HepG2 (cell line): Measurements from ENCODE around the gene ALDH2. TPM values are rescaled to one million over a fixed set of nuclear protein-coding genes. Genes with fewer than 3 reads are reported as not detected.

Experiments
- ATAC-seq: fragments of 200-7000 bp; cut with Tn5 transposase; 3 replicates; pipeline ENCODE4 v1.9.1; 2020; ENCODE audit warnings: mild to moderate bottlenecking, moderate library complexity
- BruUV-seq: library from RNA; stranded (reverse); fragments of 400-500 nt; replicated peaks from 2 replicates; lab custom pipeline; 2021; lab: Mats Ljungman, UMichigan
- CTCF ChIA-PET: fragments of 300-600 bp; formaldehyde crosslinking; extraction: SDS; loops from one replicate; lab custom pipeline; 2021; ENCODE audit warnings: low total read pairs, inconsistent platforms, low intra/inter-chr PET ratio; lab: Yijun Ruan, JAX
- POLR2A ChIA-PET: fragments of 350-600 bp; sonication (Branson Sonifier 250); formaldehyde crosslinking; loops from one replicate; lab custom pipeline; 2020; ENCODE audit warnings: antibody characterized with exemption, inconsistent platforms; lab: Yijun Ruan, JAX
- DNase-seq: peaks from one replicate; pipeline ENCODE4 v3.0.0-alpha.2; 2015; ENCODE audit warnings: low spot score
- FAIRE-seq: peaks from 3 replicates; lab custom pipeline; 2011; peaks lifted over from hg19 to GRCh38; lab: Jason Lieb, UNC
- H2AFZ ChIP-seq: one replicate; pipeline ENCODE4 v1.6.1; 2011; ENCODE audit warnings: low read length, inconsistent platforms
- H3K27ac ChIP-seq: fragments of 300-600 bp; 3 replicates; pipeline ENCODE4 v1.8.0; 2011; ENCODE audit warnings: mixed run types, mild to moderate bottlenecking, mixed read lengths, low read length, inconsistent platforms; ENCODE audit not compliant: insufficient read depth; ENCODE audit errors: extremely low read length
- H3K27me3 ChIP-seq, 2 experiments: fragments of 200-600 bp in 1 of 2; 2 replicates in 1 of 2; 3 replicates in 1 of 2; pipeline versions ENCODE4 v1.6.0 to v1.8.0; 2011; ENCODE audit warnings: low read length in 2 of 2, mild to moderate bottlenecking in 2 of 2, moderate library complexity in 2 of 2, inconsistent platforms in 1 of 2; ENCODE audit not compliant: insufficient read depth in 2 of 2, control insufficient read depth in 1 of 2
- H3K36me3 ChIP-seq, 2 experiments: fragments of 200-600 bp in 1 of 2; replicated peaks in 1 of 2; 2 replicates in 1 of 2; 3 replicates in 1 of 2; pipeline versions ENCODE4 v1.5.1 to v1.8.0; 2011; ENCODE audit warnings: low read length in 2 of 2, inconsistent platforms in 1 of 2; ENCODE audit not compliant: insufficient read depth in 2 of 2, control insufficient read depth in 1 of 2
- H3K4me1 ChIP-seq: 2 replicates; pipeline ENCODE4 v1.5.1; 2012; ENCODE audit warnings: low read length, inconsistent platforms; ENCODE audit not compliant: insufficient read depth
- H3K4me2 ChIP-seq: 2 replicates; pipeline ENCODE4 v1.6.0; 2011; ENCODE audit warnings: low read depth, low read length, inconsistent platforms
- H3K4me3 ChIP-seq, 3 experiments: fragments of 200-600 bp in 1 of 3; sonication (generic), shearing (Covaris generic) in 1 of 3; replicated peaks in 1 of 3; 2 replicates each; pipeline ENCODE4 v1.5.1; 2011 to 2016; ENCODE audit warnings: low read length in 3 of 3, inconsistent platforms in 2 of 3, low read depth in 2 of 3, mild to moderate bottlenecking in 2 of 3, control low read depth in 1 of 3, mixed read lengths in 1 of 3; ENCODE audit not compliant: insufficient read depth in 1 of 3
- H3K79me2 ChIP-seq: one replicate; pipeline ENCODE4 v1.6.1; 2011; ENCODE audit warnings: low read length, inconsistent platforms; ENCODE audit not compliant: insufficient read depth
- H3K9ac ChIP-seq: 2 replicates; pipeline ENCODE4 v1.6.0; 2011; ENCODE audit warnings: mild to moderate bottlenecking, low read depth, low read length, inconsistent platforms; ENCODE audit not compliant: insufficient read depth
- H3K9me3 ChIP-seq: 2 replicates; pipeline ENCODE4 v1.5.1; 2012; ENCODE audit warnings: mild to moderate bottlenecking, low read length
- H4K20me1 ChIP-seq: 2 replicates; pipeline ENCODE4 v1.6.0; 2011; ENCODE audit warnings: inconsistent platforms, mild to moderate bottlenecking, low read length, moderate library complexity; ENCODE audit not compliant: insufficient read depth
- SRSF9 ChIP-seq: fragments of 200-400 bp; formaldehyde crosslinking; IDR thresholded peaks from 2 replicates; pipeline ENCODE4 v1.6.1; 2018; ENCODE audit warnings: borderline replicate concordance, mild to moderate bottlenecking, low read depth, low read length; ENCODE audit not compliant: insufficient read depth, poor library complexity, severe bottlenecking
- STAG1 ChIP-seq: sonication (generic); formaldehyde crosslinking; IDR thresholded peaks from 2 replicates; pipeline ENCODE4 v1.4.0; 2020; ENCODE audit warnings: missing genetic modification reagents
- ZNF543 ChIP-seq: sonication (generic); formaldehyde crosslinking; IDR thresholded peaks from 2 replicates; pipeline ENCODE4 v1.4.0; 2020; ENCODE audit warnings: mild to moderate bottlenecking, missing genetic modification reagents
- ZNF558 ChIP-seq: sonication (generic); formaldehyde crosslinking; IDR thresholded peaks from 2 replicates; pipeline ENCODE4 v1.9.0; 2022; ENCODE audit warnings: mild to moderate bottlenecking, missing genetic modification reagents, borderline replicate concordance
- ZNF564 ChIP-seq: sonication (generic); formaldehyde crosslinking; IDR thresholded peaks from 2 replicates; pipeline ENCODE4 v1.8.1; 2023; ENCODE audit warnings: mild to moderate bottlenecking, missing genetic modification reagents
- ZNF772 ChIP-seq: sonication (generic); formaldehyde crosslinking; IDR thresholded peaks from 2 replicates; pipeline ENCODE4 v1.5.0; 2020; ENCODE audit warnings: mild to moderate bottlenecking, missing genetic modification reagents
- WGBS: methylation state at CpG from one replicate; pipeline ENCODE4 v1.1.6; 2017; ENCODE audit warnings: low lambda C conversion rate; 5-methylcytosine and 5-hydroxymethylcytosine counted together
- in situ Hi-C: cut with HindIII; loops from 2 replicates; pipeline ENCODE4 v1.10.0; 2017; ENCODE audit warnings: low pct_unique_long_range_greater_than_20kb; ENCODE audit not compliant: extremely low pct_ligation_motif_present
- intact Hi-C: fragments of 100-400 bp; cut with micrococcal nuclease; formaldehyde crosslinking; loops from one replicate; pipeline ENCODE4 v1.10.0; 2022; ENCODE audit not compliant: unreplicated experiment
- polyA plus RNA-seq, 8 experiments: library from polyadenylated mRNA; depleted of rRNA in 3 of 8; stranded (reverse) in 7 of 8; unstranded in 1 of 8; fragments of >200 nt; fragmentation: Illumina TruSeq in 4 of 8; extraction: Trizol in 4 of 8; gene quantifications; 2 replicates each; pipeline versions ENCODE4 v1.2.1 to v1.2.3, GENCODE V29; 2011 to 2016; ENCODE audit warnings: low read depth in 4 of 8, missing spikeins in 1 of 8, mixed read lengths in 1 of 8; ENCODE audit not compliant: insufficient read depth in 1 of 8
- total RNA-seq, 5 experiments: library from RNA; depleted of rRNA; stranded (reverse); fragments of >200 nt; fragmentation: Illumina TruSeq; extraction: Trizol; gene quantifications; 2 replicates each; pipeline ENCODE4 v1.2.3, GENCODE V29; 2016; ENCODE audit warnings: low read depth in 1 of 5
- TF ChIP-seq, protein P1 (sequence below): sonication (generic); formaldehyde crosslinking; IDR thresholded peaks from 2 replicates; pipeline ENCODE4 v1.8.1; 2023; ENCODE audit warnings: mild to moderate bottlenecking, moderate library complexity, missing genetic modification reagents
- TF ChIP-seq, protein P2 (sequence below): sonication (generic); formaldehyde crosslinking; IDR thresholded peaks from 2 replicates; pipeline ENCODE4 v1.5.0; 2020; ENCODE audit warnings: mild to moderate bottlenecking, missing genetic modification reagents

The ALDH2 gene
- total and polyA plus RNA-seq, 2 of the 13 experiments (the other 11 are each of a cell fraction or from before 2014, with no cell fraction given) = 78.8 to 103 TPM

DNA sequence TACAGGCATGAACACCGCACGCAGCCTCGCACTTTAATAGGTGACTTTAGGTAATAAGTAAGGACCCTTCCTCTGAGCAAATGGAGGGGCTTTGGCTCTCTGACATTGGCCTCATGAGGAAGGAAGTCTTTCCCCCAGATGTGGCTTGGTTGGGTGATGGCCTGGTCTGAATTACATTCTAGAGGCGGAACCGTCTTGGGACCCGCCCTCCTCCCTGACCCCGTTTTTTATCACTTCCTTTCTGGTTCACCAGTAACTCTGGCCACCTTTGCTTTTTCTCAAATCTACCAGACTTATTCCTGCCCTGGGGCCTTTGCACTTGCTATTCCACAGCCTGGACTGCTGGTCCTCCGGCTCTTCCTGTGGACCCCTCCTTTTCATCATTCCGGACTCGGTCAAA lies 13.4 kb downstream of the ALDH2 start:
- CTCF ChIA-PET = no interaction called here
- BruUV-seq = no TSS peak
- peaks cover 51% of the 10 kb centered on the region for H3K4me1 ChIP-seq

More for the DNA sequence above, 13.4 kb downstream of the ALDH2 start:
- no peak overlapping the region for H3K4me3 ChIP-seq
- FAIRE-seq = no peak
- DNase-seq = no peak
- H3K27me3 ChIP-seq = no peaks in the 10 kb centered on the region
- H3K9me3 ChIP-seq = no peaks in the 10 kb centered on the region
- TF ChIP-seq, protein P1, sequence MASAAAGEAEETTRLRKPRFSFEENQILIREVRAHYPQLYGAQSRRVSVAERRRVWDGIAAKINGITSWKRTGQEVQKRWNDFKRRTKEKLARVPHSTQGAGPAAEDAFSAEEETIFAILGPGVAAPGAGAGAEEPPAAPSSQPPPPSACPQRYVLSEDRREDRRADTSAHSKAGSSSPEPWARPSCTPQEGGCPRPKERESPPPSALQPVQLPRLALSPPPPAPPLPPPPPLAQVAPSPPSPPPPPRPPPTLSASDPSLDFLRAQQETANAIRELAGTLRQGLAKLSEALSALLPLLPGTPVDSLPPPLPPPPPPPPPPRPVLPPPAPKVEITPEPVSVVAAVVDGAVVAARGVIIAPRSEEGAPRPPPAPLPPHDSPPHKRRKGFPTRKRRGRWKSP = no peak
- TF ChIP-seq ZNF564 (no peak), ZNF772 (CRISPR knock-in tag) (no peak), ZNF558 (CRISPR knock-in tag) (no peak), SRSF9 (no peak), STAG1 (CRISPR knock-in tag) (no peak), ZNF543 (no peak)
- TF ChIP-seq, protein P2, sequence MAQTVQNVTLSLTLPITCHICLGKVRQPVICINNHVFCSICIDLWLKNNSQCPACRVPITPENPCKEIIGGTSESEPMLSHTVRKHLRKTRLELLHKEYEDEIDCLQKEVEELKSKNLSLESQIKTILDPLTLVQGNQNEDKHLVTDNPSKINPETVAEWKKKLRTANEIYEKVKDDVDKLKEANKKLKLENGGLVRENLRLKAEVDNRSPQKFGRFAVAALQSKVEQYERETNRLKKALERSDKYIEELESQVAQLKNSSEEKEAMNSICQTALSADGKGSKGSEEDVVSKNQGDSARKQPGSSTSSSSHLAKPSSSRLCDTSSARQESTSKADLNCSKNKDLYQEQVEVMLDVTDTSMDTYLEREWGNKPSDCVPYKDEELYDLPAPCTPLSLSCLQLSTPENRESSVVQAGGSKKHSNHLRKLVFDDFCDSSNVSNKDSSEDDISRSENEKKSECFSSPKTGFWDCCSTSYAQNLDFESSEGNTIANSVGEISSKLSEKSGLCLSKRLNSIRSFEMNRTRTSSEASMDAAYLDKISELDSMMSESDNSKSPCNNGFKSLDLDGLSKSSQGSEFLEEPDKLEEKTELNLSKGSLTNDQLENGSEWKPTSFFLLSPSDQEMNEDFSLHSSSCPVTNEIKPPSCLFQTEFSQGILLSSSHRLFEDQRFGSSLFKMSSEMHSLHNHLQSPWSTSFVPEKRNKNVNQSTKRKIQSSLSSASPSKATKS (CRISPR knock-in tag) = no peak
- H3K27ac ChIP-seq = no peak overlapping the region
- 99% methylated on average over 10 of the region's 10 CpGs for WGBS
- POLR2A ChIA-PET = interaction anchor here (3.3 kb wide), 1 partner anchor 13 kb away, joined by 11 read pairs; the partner anchor contains the start of gene ALDH2
- intact Hi-C loops = no loop called here
- in situ Hi-C loops = no loop called here
- peaks cover 7% of the 10 kb centered on the region; the same call in 1 of the 2 replicates for H4K20me1 ChIP-seq
- no peak overlapping the region for H3K9ac ChIP-seq
- H3K79me2 ChIP-seq = peaks cover 15% of the 10 kb centered on the region
- H3K36me3 ChIP-seq = peaks cover 14 to 45% of the 10 kb centered on the region in 2 experiments; a peak in 4 of 5 replicates
- H2AFZ ChIP-seq = no peak overlapping the region
- H3K4me2 ChIP-seq = no peak overlapping the region
- no peak for ATAC-seq
